Ectodermal cell (in vitro differentiated cells): ENCODE measurements around the gene MS4A6E.

Source experiments
- H3K27ac ChIP-seq: 2 replicates; pipeline ENCODE4 v1.7.0; 2013; ENCODE audit warnings: mild to moderate bottlenecking, low read depth, low read length; ENCODE audit not compliant: insufficient read depth, poor library complexity, severe bottlenecking
- H3K27me3 ChIP-seq: 2 replicates; pipeline ENCODE4 v1.7.0; 2013; ENCODE audit warnings: mild to moderate bottlenecking, low read length; ENCODE audit not compliant: insufficient read depth, control insufficient read depth, poor library complexity, severe bottlenecking
- H3K36me3 ChIP-seq: one replicate; pipeline ENCODE4 v1.7.0; 2013; ENCODE audit warnings: low read length; ENCODE audit not compliant: control insufficient read depth, insufficient read depth
- H3K4me1 ChIP-seq: one replicate; pipeline ENCODE4 v1.7.0; 2013; ENCODE audit warnings: low read length; ENCODE audit not compliant: control insufficient read depth, insufficient read depth
- H3K4me3 ChIP-seq: 2 replicates; pipeline ENCODE4 v1.7.0; 2013; ENCODE audit warnings: low read depth, low read length, control low read depth; ENCODE audit not compliant: insufficient read depth
- H3K9me3 ChIP-seq: 2 replicates; pipeline ENCODE4 v1.7.0; 2013; ENCODE audit warnings: mild to moderate bottlenecking, low read length, moderate library complexity; ENCODE audit not compliant: control insufficient read depth
- WGBS, 2 experiments: methylation state at CpG; one replicate each; pipeline ENCODE4 v1.1.7; 2013; ENCODE audit warnings: missing lambda C conversion rate in 2 of 2; 5-methylcytosine and 5-hydroxymethylcytosine counted together

Gene MS4A6E

GRCh38 chr11:60305906-60306619 lies 21.0 kb upstream of the MS4A6E start:
- no peaks in the 10 kb centered on the region for H3K9me3 ChIP-seq
- no peaks in the 10 kb centered on the region for H3K27me3 ChIP-seq
- no peaks in the 10 kb centered on the region for H3K4me1 ChIP-seq
- no peaks in the 10 kb centered on the region for H3K36me3 ChIP-seq
- H3K4me3 ChIP-seq, result no peak overlapping the region
- WGBS, 2 experiments, result 69 to 78% methylated on average over 2 to 3 of the region's 3 CpGs
- H3K27ac ChIP-seq, result no peak overlapping the region

DNA sequence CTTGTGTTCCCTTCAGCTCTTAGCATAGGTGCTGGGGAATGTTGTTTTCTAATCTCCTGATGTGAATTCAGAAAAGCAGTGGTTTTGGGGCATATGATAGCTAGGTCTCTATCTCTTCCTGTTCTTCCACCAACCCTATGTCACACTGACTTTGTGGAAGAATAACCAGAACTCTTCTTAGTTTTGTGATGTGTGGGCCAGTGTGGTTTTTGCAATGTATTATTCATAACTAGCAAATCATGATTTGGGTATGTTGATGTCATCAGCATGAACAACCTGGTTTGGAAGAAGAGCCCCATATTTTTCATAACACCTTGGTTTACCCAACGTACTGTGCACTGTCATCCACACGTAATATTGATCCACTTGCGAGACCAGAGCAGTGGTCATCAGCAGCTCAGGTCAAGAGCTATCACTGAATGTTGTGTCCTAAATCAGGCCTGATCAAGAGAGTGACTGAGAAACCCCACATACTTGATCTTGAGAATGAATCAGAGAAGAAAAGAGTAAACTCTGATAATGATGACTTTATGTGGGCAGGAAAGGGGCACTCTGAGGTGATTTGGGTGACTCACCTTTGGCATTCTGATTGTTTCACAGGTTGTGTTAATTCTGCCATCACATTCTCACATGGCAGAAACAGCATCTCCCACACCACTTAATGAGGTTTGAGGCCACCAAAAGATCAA lies 19.4 kb upstream of the MS4A6E start:
- no peaks in the 10 kb centered on the region for H3K27me3 ChIP-seq
- H3K4me1 ChIP-seq, result no peaks in the 10 kb centered on the region
- H3K9me3 ChIP-seq, result no peaks in the 10 kb centered on the region
- no peak overlapping the region for H3K4me3 ChIP-seq
- WGBS, 2 experiments, result 94 to 95% methylated on average over 3 of the region's 3 CpGs
- no peak overlapping the region for H3K27ac ChIP-seq
- no peaks in the 10 kb centered on the region for H3K36me3 ChIP-seq

GRCh38 chr11:60310407-60310998 lies 16.6 kb upstream of the MS4A6E start:
- Histone ChIP-seq H3K4me3 (no peak overlapping the region), H3K4me1 (peaks cover 4% of the 10 kb centered on the region), H3K9me3 (no peaks in the 10 kb centered on the region), H3K27ac (no peak overlapping the region), H3K27me3 (no peaks in the 10 kb centered on the region), H3K36me3 (no peaks in the 10 kb centered on the region)
- 69 to 92% methylated on average over 3 to 5 of the region's 5 CpGs for WGBS, 2 experiments

DNA sequence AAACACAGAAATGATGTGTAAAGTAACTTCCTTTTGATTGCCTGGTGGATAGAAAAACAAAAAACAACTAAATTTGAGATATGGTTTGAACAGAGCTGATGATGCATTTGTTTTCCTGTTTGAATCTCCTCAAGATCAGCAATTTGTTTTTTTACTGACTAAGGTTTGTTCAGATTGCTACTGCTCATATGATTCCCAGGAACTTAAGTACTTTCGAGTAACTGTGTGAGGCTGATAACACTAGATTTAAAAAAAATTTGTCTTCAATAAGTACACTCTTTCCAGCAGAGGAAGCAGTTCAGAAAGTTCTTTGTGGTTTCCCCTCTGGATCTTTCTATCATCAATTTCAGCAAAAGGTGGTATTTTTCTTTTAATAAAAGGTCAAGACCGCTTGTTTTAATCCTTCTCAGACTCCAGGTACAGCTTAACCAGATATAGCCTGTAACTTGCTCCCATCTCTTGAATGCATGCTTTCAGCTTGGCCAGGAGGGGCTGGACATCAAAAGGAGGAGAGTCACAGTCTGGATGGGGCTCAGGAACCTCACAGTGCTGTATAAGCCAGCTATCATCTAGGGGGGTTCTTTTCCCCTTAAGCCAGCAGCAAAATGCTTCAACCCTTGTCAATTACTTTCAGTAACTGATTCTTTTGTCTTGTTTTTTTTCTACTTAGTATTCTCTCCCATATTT lies 12.3 kb upstream of the MS4A6E start:
- Histone ChIP-seq H3K4me1 (peaks cover 4% of the 10 kb centered on the region), H3K4me3 (no peak overlapping the region), H3K27ac (no peak overlapping the region), H3K27me3 (no peaks in the 10 kb centered on the region), H3K9me3 (no peaks in the 10 kb centered on the region), H3K36me3 (no peaks in the 10 kb centered on the region)
- WGBS, 2 experiments, result 25 to 79% methylated on average over 1 to 2 of the region's 2 CpGs

DNA sequence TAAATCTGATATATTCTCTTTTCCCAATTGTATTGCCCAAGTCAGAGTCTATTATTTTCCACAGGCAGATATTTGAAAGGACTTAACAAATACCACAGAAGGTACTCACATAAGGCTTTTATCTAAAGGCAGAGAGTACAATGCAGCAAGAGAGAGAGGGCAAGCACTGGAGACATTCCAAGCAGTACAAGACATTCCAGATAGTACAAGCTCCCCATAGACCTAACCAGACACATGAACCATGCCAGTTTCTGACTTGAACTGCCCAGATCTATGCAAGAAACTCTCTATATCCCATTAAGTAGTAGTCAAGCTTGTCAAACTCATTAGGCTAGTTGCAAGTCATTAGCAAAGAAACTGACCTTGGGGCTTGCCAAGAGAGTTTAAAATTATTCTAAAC lies 11.2 kb upstream of the MS4A6E start:
- no peak overlapping the region for H3K27ac ChIP-seq
- H3K4me1 ChIP-seq, result peaks cover 4% of the 10 kb centered on the region
- H3K36me3 ChIP-seq, result no peaks in the 10 kb centered on the region
- H3K27me3 ChIP-seq, result no peaks in the 10 kb centered on the region
- H3K9me3 ChIP-seq, result no peaks in the 10 kb centered on the region
- no peak overlapping the region for H3K4me3 ChIP-seq

GRCh38 chr11:60316317-60316716 lies 10.7 kb upstream of the MS4A6E start:
- Histone ChIP-seq H3K27ac (no peak overlapping the region), H3K4me1 (peaks cover 4% of the 10 kb centered on the region), H3K27me3 (no peaks in the 10 kb centered on the region), H3K36me3 (no peaks in the 10 kb centered on the region), H3K4me3 (no peak overlapping the region), H3K9me3 (no peaks in the 10 kb centered on the region)
- WGBS, 2 experiments, result 86 to 88% methylated on average over 2 of the region's 2 CpGs

DNA sequence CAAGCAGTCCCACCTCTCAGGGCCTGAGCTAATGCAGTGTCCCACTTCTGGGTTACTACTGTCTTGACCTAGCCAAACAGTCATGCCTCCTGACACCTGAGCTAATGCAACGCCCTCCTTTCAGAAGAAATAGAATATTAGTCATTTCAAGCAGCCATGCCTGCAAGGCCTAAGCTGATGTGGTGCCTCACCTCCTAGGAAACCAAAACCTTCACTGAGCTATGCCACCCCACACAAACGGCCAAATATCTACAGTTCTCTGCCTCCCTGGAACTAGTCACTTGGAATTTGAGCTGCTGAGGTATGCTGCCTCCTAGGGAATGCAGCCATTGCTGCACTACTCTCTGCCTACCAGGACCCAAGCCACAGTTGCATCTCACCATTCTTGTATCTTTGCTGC lies 8.3 kb upstream of the MS4A6E start:
- Histone ChIP-seq H3K27ac (no peak overlapping the region), H3K4me1 (peaks cover 4% of the 10 kb centered on the region), H3K36me3 (no peaks in the 10 kb centered on the region), H3K27me3 (no peaks in the 10 kb centered on the region), H3K4me3 (no peak overlapping the region), H3K9me3 (no peaks in the 10 kb centered on the region)
- 86 to 89% methylated on average over 2 of the region's 2 CpGs for WGBS, 2 experiments

- Histone ChIP-seq H3K9me3 (no peaks in the 10 kb centered on the region), H3K36me3 (no peaks in the 10 kb centered on the region), H3K4me3 (no peak overlapping the region), H3K4me1 (no peaks in the 10 kb centered on the region), H3K27me3 (no peaks in the 10 kb centered on the region), H3K27ac (no peak overlapping the region)
These were observed 6.0 kb upstream of the MS4A6E start for GRCh38 chr11:60321051-60321450.

DNA sequence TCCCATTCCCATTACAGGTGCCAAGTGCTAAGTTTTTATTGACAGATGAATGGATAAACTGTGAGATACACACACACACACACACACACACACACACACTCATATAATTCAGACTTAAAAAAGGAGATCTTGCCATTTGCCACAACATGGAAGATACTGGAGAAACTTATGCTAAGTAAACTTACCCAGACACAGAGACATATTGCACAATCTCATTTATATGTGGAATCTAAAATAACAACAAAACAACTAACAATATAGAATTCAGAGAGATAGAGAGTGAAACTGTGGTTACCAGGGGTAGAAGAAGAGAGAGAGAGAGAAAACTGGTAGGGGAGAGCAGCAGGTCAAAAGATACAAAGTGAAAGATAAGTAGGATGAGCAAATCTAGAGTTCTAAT lies 1.4 kb downstream of the MS4A6E start:
- Histone ChIP-seq H3K27me3 (no peaks in the 10 kb centered on the region), H3K9me3 (peaks cover 2% of the 10 kb centered on the region), H3K4me1 (no peaks in the 10 kb centered on the region), H3K27ac (no peak overlapping the region), H3K36me3 (no peaks in the 10 kb centered on the region), H3K4me3 (no peak overlapping the region)

DNA sequence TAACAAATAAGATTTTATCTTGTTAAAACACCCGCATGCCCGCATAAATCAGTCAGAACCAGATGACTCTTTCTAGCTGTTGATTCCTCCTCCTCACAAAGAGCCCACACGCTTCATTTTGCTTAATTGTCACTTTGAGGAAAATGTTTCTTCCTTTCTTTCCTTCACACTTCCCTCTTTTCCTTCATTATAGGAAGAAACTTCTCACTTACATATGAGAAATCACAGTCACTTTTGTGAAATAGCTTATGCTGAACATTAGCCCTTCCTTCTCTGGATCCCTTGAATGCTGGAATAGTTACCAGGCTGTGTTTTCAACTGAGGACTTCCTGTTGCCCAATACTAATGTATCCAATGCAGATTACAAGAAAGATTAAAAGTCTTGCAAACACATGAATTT lies 5.8 kb downstream of the MS4A6E start:
- Histone ChIP-seq H3K4me1 (no peaks in the 10 kb centered on the region), H3K9me3 (no peaks in the 10 kb centered on the region), H3K4me3 (no peak overlapping the region), H3K27me3 (no peaks in the 10 kb centered on the region), H3K27ac (no peak overlapping the region), H3K36me3 (no peaks in the 10 kb centered on the region)
- WGBS, 2 experiments, result 38 to 57% methylated on average over 3 of the region's 3 CpGs
